ENCODE data around the gene CDC34.
"Not testable (repeated sequence)": the region's sequence is repeated elsewhere in the genome, so short reads cannot be mapped to it uniquely, and the experiment has no call there.

CDC34 gene

DNA sequence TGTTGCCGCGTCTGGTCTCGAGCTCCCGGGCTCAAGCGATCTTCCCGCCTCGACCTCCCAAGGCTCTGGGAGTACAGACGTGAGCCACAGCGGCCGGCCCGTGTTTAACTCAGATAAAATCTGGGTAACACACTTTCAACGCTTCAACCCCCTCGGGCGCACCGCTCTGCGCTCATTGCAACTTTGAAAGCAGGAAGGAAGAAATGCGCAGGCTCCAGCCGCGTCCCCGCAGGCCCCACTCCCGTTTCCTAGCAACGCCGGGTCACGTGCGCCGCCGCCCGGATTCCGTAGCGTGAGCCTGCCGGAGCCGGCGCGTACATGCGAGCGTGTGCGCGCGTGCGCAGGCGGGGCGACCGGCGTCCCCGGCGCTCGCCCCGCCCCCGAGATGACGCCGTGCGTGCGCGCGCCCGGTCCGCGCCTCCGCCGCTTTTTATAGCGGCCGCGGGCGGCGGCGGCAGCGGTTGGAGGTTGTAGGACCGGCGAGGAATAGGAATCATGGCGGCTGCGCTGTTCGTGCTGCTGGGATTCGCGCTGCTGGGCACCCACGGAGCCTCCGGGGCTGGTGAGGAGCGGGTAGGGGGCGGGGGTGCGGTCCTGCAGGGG lies 40.7 kb downstream of the CDC34 start, which contains the start of gene BSG:
Gene BSG (plus strand): TSS at position 457 of the 603 bp plus-strand sequence. CDS start 39 bp downstream, at position 496.
- peak; percentile 48 to 98 (median 94) for DNase-seq

DNA sequence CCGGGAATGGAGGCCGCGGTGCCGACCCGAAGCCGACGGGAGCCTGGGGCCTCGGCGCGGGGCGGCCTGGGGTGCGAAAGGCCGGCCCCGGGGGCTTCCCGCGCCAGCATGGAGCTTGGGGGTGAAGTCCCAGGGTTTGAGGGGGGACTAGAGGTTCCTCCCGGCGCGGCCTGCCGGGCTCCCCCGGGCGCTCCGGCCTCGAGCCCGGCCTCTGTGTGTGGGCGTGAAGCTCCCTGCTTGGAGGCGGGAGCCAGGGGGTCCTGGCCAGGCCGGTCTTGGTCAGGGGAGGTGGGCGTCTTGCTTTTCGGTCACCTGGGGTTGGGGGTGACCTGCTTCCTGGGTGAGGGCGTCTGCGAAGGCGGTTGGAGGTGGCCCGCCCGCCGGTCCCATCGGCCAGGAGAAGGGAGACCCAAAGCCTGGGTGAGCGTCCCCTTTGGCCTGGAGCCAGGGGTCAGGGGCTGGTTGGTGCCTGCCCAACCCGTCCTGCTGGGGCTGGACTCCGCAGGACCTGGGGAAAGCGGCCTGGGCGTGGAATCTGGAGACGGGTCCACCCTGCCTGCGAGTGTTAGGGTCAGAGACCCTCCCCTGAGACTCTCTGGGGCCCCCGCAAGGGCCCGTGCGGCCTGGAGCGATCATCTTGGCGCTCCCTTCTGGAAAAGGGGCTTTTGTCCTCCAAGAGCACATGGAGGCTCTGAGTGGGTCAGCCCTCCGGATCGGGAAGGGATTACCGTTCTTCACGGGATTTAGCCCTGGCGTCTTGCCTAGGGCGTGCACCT lies 41.4 kb downstream of the CDC34 start:
- DNase-seq = peak in 6 of 58 donors; percentile 23 to 52 (median 45)

DNA sequence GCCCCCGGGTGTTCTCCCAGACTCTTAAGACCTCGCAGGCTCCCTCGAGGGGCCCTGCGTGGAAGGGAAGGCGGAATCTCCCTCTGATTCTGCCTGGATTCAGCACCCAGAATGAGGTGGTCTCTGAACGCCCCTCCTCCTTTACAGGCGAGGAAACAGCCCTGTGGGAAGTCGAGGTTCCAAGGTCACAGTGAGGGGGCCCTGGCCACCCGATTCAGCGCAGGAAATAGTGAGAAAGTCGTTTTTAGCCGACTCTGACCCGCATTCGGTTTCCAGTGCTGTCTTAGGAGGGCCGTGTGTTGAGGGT lies 41.9 kb downstream of the CDC34 start:
- DNase-seq = no peak

DNA sequence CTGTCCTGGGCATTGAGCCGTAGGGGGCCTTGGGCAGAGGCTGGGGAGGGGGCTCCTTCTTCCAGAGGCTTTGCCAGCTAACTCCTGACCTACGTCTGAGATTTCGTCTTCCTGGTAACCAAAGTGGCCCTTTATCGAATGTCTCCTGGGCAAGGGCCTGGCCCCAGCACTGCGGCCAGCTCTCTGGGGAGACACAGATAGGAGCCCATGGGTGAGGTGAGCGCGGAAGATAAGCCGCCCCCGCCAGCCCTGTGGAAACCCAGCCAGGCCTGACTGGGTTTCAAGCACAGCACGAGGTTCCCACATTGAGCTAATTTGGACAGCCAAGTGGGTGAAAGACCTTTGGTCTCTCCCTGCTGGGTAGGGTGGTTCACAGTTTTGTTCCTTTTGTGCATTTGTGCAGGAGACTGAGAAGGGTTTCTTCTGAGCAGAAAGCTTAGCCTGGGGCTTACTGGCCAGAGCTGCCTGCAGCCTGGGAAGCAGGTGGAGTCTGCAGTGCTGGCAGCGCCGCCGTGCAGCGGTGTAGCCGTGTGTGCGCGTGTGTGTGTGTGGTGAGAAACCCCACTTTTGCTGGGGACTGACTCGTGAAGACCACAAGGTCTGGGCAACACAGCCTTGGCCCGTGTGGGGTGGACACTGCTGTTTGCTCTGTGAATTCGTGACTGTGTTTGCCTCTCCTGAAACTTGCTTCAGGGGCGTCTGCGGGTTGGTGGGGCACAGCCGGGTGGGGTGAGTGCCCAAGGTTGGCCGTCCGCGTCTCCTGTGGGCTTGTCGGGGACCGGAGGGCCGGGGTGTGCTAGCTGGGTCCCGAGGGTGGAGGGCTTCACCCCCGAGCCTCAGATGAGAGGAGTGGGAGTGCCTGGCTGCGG lies 43.3 kb downstream of the CDC34 start:
- DNase-seq = peak in 37 of 58 donors; percentile 28 to 77 (median 49)

DNA sequence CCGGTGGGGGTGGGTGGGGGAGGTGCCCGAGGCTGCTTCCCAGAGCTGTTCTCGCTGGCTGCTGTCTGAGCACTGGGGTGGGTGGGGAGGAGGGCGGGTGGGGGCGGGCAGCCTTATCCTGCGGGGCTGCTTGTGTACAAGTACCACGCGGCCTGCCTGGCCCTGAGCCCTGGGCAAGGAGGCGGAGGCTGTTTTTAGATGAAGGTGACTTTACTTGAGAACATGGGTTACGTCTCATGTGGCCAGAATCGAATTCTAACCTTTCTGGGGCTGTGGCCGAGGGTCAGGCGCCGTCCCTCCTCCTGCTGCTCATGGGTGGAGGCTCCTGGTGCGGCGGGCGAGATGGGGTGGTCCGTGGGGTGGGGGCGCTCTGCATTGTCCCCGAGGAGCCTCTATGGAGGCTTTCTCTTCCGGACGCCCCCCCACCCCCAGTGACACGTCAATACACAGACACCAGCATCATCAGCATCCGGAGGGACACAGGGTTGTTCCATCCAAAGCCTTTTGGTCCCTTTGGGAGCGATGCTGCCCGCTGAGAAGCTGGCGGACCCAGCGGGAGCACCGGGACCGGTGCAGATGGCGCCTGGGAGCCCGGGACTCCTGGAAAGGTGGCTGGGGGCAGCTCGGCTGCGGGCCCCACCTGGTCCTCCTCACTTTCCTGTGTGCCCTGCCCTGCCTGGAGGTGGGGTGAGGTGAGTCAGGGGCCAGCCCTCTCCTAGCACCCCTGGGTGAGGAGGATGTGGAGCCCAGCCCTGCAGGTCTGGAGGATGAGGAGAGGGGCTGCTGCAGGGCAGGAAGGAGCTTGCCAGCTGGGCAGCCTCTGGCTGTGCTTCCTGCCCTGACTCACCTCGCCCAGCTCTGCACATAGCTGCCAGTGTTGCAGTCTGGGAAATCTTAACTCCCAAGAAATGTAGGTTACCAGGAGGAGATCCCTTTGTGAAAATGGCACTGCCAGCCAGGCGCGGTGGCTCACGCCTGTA lies 44.3 kb downstream of the CDC34 start:
- DNase-seq = peak in 46 of 58 donors; percentile 13 to 79 (median 44)

DNA sequence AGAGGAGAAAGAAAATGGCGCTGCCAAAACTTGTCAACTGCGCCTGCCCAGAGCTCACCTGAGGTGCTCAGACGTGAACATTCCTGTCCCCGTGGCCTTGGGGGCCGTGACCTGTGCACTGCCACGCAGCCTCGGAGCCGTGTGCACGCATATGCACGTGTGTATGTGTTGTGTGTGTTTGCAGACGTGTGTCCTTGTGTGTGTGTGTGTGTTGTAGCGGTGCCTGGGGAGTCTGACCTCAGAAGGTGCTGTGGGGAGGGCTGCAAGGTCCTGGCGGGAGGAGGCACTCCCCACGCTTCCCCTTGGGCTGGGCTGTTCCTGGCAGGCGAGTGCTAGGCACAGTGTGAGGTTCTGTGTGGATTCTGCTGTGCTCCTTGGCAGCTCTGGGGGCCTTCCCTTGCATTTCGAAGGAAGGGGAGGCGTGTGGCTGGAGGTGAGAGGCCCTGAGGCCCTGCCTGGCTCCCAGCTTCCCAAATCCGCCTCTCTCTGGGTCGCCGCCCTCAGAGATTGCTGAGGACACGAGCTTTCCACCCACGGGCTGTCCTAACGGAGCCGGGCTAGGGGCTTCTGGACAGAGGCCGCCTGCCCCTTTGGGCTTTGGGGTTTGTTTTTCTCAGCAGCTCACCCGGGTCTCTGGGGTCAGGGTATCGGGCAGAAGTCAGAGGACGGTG lies 45.3 kb downstream of the CDC34 start:
- DNase-seq = no peak

DNA sequence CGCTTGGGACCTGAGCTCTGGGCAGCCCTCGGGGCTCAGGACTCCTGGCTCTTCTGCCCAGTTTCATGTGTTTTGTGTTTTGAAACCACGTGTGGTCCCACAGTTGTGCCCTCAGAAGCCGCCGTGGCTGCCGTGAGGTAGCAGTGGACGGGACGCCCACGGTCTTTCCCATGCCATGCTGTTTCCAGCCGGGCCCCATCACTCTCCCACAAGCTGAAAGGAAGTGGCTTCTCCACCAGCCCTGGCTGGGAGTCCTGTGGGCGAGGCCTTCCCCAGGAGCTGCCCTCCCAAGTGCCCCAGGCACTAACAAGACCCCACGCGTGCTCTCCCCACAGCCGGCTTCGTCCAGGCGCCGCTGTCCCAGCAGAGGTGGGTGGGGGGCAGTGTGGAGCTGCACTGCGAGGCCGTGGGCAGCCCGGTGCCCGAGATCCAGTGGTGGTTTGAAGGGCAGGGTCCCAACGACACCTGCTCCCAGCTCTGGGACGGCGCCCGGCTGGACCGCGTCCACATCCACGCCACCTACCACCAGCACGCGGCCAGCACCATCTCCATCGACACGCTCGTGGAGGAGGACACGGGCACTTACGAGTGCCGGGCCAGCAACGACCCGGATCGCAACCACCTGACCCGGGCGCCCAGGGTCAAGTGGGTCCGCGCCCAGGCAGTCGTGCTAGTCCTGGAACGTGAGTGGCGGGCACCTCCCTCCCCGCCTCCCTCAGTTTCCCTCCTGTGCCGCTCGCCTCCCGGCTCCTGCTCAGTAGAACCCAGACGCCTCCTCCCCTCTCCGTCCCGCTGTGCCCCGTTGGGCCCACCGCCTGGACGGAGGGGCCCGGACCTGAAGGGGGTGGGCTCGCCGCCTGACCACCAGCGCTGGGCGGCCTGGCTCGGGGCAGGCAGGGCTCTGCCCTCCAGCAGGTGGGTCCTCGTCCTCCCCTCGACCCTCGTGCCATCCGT lies 46.2 kb downstream of the CDC34 start:
- no peak for DNase-seq

DNA sequence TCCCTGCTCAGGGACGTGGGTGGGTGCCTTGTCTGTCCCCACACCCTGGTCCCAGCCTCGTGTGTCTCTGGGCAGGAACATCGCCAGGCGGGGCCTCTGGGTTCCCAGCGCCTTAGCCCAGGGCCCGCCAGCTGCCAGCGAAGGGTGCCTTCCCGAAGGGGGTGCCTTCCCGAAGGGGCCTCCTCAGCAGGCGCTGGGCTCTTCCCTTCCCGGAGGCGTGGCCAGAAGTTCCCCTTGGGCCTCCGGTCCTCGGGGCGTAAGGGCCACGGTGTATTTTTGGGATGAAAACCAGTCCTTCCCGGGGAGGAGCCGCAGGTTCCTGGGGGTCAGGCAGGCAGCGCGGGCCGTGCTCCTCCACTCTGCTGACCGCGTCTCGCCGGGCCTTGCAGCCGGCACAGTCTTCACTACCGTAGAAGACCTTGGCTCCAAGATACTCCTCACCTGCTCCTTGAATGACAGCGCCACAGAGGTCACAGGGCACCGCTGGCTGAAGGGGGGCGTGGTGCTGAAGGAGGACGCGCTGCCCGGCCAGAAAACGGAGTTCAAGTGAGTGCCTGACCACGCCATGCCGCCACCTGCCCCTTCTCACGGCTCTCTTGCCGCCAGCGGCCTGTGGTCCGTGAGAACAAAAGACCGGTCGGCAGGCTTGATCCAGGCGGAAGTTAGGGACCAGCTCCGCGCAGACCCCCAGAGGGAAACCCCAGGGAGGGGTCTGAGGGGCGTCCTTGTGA lies 47.7 kb downstream of the CDC34 start:
- DNase-seq = no peak

DNA sequence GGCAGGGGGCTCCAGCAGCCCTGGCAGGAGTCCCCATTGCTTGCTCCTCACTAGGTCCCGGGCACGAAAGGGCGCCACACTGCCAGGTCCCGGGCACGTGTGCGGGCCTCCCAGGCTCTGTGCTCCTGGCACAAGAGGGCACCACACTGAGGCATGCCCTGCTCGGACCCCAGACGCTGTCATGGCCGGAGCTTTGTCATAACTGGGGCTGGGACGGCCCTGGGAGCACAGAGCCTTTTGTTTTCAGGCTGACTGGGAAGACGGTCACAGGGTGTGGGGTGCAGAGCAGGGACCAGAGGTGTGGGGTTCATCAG lies 48.2 kb downstream of the CDC34 start:
- no peak for DNase-seq

DNA sequence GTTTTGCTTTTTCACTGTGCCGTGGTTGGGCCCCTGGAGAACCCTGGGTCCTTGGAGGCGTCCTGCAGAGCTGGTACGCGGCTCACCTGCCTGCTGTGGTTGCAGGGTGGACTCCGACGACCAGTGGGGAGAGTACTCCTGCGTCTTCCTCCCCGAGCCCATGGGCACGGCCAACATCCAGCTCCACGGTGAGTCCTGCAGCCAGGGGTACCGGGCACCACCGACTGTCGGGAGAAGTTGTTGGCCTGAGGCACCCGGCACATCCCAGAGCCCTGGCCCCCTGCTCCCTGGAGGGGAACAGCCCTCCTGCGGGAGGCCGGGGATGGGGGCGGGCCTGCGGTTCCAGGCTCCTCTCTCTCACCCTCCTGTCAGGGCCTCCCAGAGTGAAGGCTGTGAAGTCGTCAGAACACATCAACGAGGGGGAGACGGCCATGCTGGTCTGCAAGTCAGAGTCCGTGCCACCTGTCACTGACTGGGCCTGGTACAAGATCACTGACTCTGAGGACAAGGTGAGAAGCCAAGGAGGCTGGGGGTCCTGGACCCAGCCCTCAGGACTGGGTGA lies 48.8 kb downstream of the CDC34 start:
- DNase-seq = no peak

DNA sequence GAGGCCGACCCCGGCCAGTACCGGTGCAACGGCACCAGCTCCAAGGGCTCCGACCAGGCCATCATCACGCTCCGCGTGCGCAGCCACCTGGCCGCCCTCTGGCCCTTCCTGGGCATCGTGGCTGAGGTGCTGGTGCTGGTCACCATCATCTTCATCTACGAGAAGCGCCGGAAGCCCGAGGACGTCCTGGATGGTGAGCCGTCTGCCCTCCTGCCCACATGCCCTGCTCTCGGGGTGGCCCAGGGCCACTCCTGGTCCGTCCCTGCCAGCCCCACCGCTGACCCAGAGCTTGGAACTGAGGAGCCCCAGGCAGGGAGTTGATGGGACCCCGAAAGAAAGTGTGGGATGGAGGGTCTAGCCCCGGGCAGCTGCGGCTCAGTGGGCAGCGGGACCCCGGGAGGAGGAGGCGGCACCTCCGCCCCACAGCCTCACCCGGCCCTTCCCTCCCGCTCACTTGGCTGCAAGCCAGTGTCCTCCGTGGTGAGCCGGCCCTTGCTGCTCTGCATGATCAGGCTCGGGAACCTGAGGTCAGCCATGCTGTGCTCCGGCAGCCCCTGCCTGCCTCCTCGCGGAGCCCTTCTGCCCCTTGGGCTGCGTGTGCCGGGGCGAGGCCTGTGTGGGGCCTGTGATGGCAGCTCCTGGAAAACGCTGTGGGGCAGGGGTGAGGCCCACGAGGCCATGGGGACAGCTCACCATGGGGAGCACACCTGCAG lies 50.0 kb downstream of the CDC34 start:
- DNase-seq = no peak

DNA sequence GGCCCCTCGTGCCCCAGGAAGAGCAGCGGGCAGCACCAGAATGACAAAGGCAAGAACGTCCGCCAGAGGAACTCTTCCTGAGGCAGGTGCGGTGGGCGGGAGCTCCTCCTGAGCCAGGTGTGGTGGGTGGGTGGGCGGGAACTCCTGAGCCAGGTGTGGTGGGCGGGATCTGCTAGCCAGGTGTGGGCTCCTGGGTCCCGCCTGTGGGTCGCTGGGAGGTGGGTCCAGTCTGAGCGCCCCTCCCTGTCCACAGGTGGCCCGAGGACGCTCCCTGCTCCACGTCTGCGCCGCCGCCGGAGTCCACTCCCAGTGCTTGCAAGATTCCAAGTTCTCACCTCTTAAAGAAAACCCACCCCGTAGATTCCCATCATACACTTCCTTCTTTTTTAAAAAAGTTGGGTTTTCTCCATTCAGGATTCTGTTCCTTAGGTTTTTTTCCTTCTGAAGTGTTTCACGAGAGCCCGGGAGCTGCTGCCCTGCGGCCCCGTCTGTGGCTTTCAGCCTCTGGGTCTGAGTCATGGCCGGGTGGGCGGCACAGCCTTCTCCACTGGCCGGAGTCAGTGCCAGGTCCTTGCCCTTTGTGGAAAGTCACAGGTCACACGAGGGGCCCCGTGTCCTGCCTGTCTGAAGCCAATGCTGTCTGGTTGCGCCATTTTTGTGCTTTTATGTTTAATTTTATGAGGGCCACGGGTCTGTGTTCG lies 51.1 kb downstream of the CDC34 start:
- DNase-seq = no peak

DNA sequence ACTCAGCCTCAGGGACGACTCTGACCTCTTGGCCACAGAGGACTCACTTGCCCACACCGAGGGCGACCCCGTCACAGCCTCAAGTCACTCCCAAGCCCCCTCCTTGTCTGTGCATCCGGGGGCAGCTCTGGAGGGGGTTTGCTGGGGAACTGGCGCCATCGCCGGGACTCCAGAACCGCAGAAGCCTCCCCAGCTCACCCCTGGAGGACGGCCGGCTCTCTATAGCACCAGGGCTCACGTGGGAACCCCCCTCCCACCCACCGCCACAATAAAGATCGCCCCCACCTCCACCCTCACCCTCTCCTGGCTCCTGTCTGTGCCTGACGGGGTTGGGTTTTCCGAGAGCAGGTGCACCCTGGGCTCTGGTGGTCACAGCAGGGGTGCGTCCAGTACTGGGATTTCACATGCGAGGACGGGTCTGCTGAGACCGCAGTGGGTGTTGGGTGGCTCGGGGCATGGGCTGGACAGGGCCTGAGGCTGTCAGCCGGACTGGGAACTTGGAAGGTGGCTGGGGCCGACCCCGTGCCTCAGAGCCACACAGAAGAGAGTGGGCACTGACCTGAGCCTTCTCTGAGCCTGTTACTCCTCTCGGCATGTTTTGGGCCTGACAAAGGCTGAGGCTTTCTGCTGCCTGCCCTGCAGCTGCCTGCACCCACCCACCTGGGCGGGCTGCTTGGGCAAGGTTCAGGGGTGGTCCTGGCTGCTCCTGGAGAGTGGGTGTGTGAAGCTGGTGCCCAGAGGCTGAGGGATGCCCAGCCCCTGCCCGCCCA lies 51.8 kb downstream of the CDC34 start:
- no peak for DNase-seq

DNA sequence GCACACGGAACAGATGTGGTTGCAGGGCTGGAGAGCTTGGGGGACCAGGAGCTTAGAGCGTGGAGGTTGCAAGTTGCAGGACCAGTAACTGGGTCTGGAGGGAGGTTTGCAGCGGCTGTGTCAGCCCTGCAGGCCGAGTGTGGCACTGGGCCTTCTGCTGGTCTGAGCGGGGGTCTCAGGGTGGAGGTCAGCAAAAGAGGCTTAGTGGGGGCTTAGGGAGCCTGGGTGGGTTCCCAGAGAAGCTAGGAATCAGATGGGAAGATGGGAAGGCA lies 52.3 kb downstream of the CDC34 start:
- no peak for DNase-seq

DNA sequence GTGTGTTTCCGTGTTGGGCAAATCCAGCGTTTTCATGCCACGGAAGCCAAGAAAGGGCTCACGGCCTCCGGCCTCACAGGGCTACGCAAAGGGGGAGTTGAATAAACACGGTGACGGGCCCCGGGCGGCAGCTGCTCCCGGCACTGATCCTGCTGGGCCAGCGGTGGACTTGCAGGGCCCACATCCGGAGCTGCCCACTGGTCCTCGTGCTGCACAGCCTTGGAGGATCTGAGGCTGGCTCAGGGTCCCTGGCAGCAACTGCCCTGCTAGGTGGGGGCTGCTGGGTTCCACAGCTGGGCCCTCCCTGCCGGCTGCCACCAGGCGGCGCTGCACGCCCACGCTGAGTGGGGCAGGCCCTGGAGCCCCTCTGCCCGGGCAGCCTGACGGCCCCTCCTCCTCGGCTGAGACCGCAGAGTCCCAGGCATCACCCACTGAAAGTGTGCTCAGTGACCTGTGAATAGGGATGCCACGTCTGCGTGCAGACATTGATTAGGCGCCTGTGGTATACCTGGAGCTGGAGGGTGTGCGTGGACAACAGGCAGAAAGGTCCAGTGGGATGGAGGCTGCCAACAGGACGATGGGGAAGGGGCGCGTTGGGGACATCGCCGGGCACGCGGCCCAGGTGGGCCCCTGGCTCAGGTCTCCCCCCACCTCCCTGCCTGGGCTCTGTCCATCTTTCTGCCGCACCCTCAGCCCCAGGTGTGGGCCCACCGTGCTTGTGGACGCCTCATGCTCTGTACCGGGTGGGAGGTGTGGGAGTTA lies 52.9 kb downstream of the CDC34 start:
- DNase-seq = peak in 37 of 58 donors; percentile 7 to 68 (median 33)

DNA sequence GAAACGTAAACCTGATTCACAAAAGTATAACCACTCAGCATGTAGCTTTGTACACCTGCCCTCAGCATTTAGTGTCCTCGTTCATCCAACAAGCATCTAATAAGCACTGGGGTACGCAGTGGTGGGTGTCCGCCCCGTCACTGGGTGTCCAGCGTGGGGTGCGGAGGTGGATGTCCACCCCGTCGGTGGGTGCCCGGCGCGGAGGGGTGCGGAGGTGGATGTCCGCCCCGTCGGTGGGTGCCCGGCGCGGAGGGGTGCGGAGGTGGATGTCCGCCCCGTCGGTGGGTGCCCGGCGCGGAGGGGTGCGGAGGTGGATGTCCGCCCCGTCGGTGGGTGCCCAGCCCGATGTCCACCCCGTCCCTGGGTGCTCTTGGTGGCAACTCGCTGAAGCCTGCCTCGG lies 53.6 kb downstream of the CDC34 start:
- DNase-seq = not testable (repeated sequence)

All from anterior cingulate cortex (tissue), 58 donors.